PC-9 (cell line): ENCODE results near the gene UGT1A1. TPM values are rescaled to one million over a fixed set of nuclear protein-coding genes. Genes with fewer than 3 reads are reported as not detected.

Experiments used
- BruUV-seq: library from RNA; stranded (reverse); fragments of 400-500 nt; replicated peaks from 2 replicates; lab custom pipeline; 2021; lab: Mats Ljungman, UMichigan
- CTCF ChIA-PET: fragments of 300-600 bp; sonication (Branson Sonifier 250); formaldehyde crosslinking; loops from one replicate; lab custom pipeline; 2022; ENCODE audit warnings: antibody characterized with exemption; lab: Charles Lee
- POLR2A ChIA-PET: fragments of 300-600 bp; sonication (Branson Sonifier 250); formaldehyde crosslinking; loops from one replicate; lab custom pipeline; 2022; ENCODE audit warnings: antibody characterized with exemption; ENCODE audit not compliant: unreplicated experiment; lab: Charles Lee
- DNase-seq, 2 experiments: peaks; one replicate each; pipeline versions ENCODE4 v3.0.0 to v3.0.0-alpha.2; 2015 to 2022; ENCODE audit warnings: mixed read lengths in 1 of 2
- H2AFZ ChIP-seq: fragments of 200-600 bp; sonication (generic); 2 replicates; pipeline ENCODE4 v1.8.1; 2017; ENCODE audit warnings: antibody characterized with exemption
- H3F3A ChIP-seq: fragments of 200-600 bp; sonication (generic); 2 replicates; pipeline ENCODE4 v1.8.1; 2017; ENCODE audit warnings: antibody characterized with exemption, mild to moderate bottlenecking, low read depth; ENCODE audit not compliant: insufficient read depth
- H3K27ac ChIP-seq: fragments of 200-600 bp; sonication (generic); 2 replicates; pipeline ENCODE4 v1.6.1; 2016; ENCODE audit warnings: mixed run types
- H3K27me3 ChIP-seq: fragments of 200-600 bp; sonication (generic); 2 replicates; pipeline ENCODE4 v1.6.1; 2016; ENCODE audit warnings: low read depth, mixed run types; ENCODE audit not compliant: insufficient read depth
- H3K36me3 ChIP-seq: fragments of 200-600 bp; sonication (generic); 2 replicates; pipeline ENCODE4 v1.6.1; 2016; ENCODE audit warnings: low read depth, mixed run types
- H3K4me1 ChIP-seq: fragments of 200-600 bp; sonication (generic); replicated peaks from 2 replicates; pipeline ENCODE4 v1.6.1; 2016; ENCODE audit warnings: mixed run types; ENCODE audit not compliant: insufficient read depth
- H3K4me2 ChIP-seq: fragments of 200-600 bp; sonication (generic); 2 replicates; pipeline ENCODE4 v1.6.1; 2017; ENCODE audit warnings: mixed run types
- H3K4me3 ChIP-seq: fragments of 200-600 bp; sonication (generic); 2 replicates; pipeline ENCODE4 v1.6.1; 2016; ENCODE audit warnings: mixed run types
- H3K79me2 ChIP-seq: fragments of 200-600 bp; sonication (generic); 2 replicates; pipeline ENCODE4 v1.6.1; 2017; ENCODE audit warnings: low read depth, mixed run types
- H3K9me2 ChIP-seq: fragments of 200-600 bp; sonication (generic); 2 replicates; pipeline ENCODE4 v1.8.1; 2017; ENCODE audit warnings: mild to moderate bottlenecking; ENCODE audit not compliant: insufficient read depth
- H3K9me3 ChIP-seq: fragments of 200-600 bp; sonication (generic); 2 replicates; pipeline ENCODE4 v1.8.1; 2016; ENCODE audit warnings: low read depth; ENCODE audit not compliant: insufficient read depth
- H4K20me1 ChIP-seq: fragments of 200-600 bp; sonication (generic); 2 replicates; pipeline ENCODE4 v1.8.1; 2017; ENCODE audit not compliant: insufficient read depth
- CTCF ChIP-seq: fragments of 200-600 bp; sonication (generic); conservative IDR thresholded peaks from 2 replicates; pipeline ENCODE4 v1.6.1; 2017; ENCODE audit warnings: mixed run types, antibody characterized with exemption, mild to moderate bottlenecking, moderate library complexity
- EZH2 ChIP-seq: fragments of 200-600 bp; sonication (generic); IDR thresholded peaks from 2 replicates; pipeline ENCODE4 v1.8.0; 2017; ENCODE audit warnings: antibody characterized with exemption, low read depth
- intact Hi-C: fragments of 100-400 bp; cut with micrococcal nuclease; formaldehyde crosslinking; loops from one replicate; pipeline ENCODE4 v1.10.0; 2022; ENCODE audit not compliant: unreplicated experiment
- total RNA-seq: library from RNA; stranded (reverse); gene quantifications from 2 replicates; pipeline ENCODE4 v1.2.3, GENCODE V29; 2021

Gene UGT1A1
- total RNA-seq, 1 experiment from 2014 or later = 64.8 TPM

- BruUV-seq = no TSS peak
- TF ChIP-seq EZH2 = no peak
- no peak for TF ChIP-seq CTCF
- Histone ChIP-seq H3K4me2 (no peak overlapping the region), H3K4me3 (no peak overlapping the region), H3K79me2 (no peaks in the 10 kb centered on the region), H2AFZ (no peak overlapping the region), H3K9me2 (no peaks in the 10 kb centered on the region), H3K27ac (no peak overlapping the region), H3F3A (no peaks in the 10 kb centered on the region), H3K27me3 (no peaks in the 10 kb centered on the region), H4K20me1 (no peaks in the 10 kb centered on the region), H3K4me1 (no peaks in the 10 kb centered on the region), H3K9me3 (no peaks in the 10 kb centered on the region), H3K36me3 (no peaks in the 10 kb centered on the region)
- ChIA-PET CTCF (interaction anchor here (1.6 kb wide), 1 partner anchor 19 kb away, joined by 5 read pairs; no protein-coding TSS in a partner anchor), POLR2A (interaction anchor here (0.7 kb wide), 1 partner anchor 390 kb away, joined by 4 read pairs; no protein-coding TSS in a partner anchor)
- DNase-seq = no peak
- intact Hi-C loops = no loop called here
These were observed 54.2 kb downstream of the UGT1A1 start for GRCh38 chr2:233814056-233814835.

- no peaks in the 10 kb centered on the region for H3K9me2 ChIP-seq
- H2AFZ ChIP-seq = no peak overlapping the region
- no peak for DNase-seq
- TF ChIP-seq EZH2 (no peak), CTCF (no peak)
- no peak overlapping the region for H3K27ac ChIP-seq
- ChIA-PET CTCF (no interaction called here), POLR2A (no interaction called here)
- intact Hi-C loops = no loop called here
- H3K4me1 ChIP-seq = no peaks in the 10 kb centered on the region
- H3K4me2 ChIP-seq = no peak overlapping the region
- no peak overlapping the region for H3K4me3 ChIP-seq
- no peaks in the 10 kb centered on the region for H3K36me3 ChIP-seq
- no peaks in the 10 kb centered on the region for H3K9me3 ChIP-seq
- no peaks in the 10 kb centered on the region for H4K20me1 ChIP-seq
- H3F3A ChIP-seq = no peaks in the 10 kb centered on the region
- BruUV-seq = no TSS peak
- no peaks in the 10 kb centered on the region for H3K79me2 ChIP-seq
- no peaks in the 10 kb centered on the region for H3K27me3 ChIP-seq
These were observed 55.8 kb downstream of the UGT1A1 start for GRCh38 chr2:233815861-233816260.

GRCh38 chr2:233816334-233816733 is 56.3 kb downstream of the UGT1A1 start:
- no peaks in the 10 kb centered on the region for H3K79me2 ChIP-seq
- H3K9me2 ChIP-seq = no peaks in the 10 kb centered on the region
- no peaks in the 10 kb centered on the region for H3K27me3 ChIP-seq
- no peaks in the 10 kb centered on the region for H3F3A ChIP-seq
- H3K4me3 ChIP-seq = no peak overlapping the region
- POLR2A ChIA-PET = no interaction called here
- BruUV-seq = no TSS peak
- TF ChIP-seq EZH2 (no peak), CTCF (no peak)
- intact Hi-C loops = no loop called here
- no peaks in the 10 kb centered on the region for H3K36me3 ChIP-seq
- H2AFZ ChIP-seq = no peak overlapping the region
- no peak overlapping the region for H3K4me2 ChIP-seq
- H3K4me1 ChIP-seq = no peaks in the 10 kb centered on the region
- no peaks in the 10 kb centered on the region for H3K9me3 ChIP-seq
- no peak overlapping the region for H3K27ac ChIP-seq
- H4K20me1 ChIP-seq = no peaks in the 10 kb centered on the region
- CTCF ChIA-PET = no interaction called here
- no peak for DNase-seq
